Measurements from ENCODE around the gene GDPD5. TPM values are rescaled to one million over a fixed set of nuclear protein-coding genes. Genes with fewer than 3 reads are reported as not detected.

The GDPD5 gene
- total and polyA plus RNA-seq, 2 donors (not counting 3 experiments of a cell fraction or from before 2014, with no cell fraction given) = 60.2 to 79.2 TPM

DNA sequence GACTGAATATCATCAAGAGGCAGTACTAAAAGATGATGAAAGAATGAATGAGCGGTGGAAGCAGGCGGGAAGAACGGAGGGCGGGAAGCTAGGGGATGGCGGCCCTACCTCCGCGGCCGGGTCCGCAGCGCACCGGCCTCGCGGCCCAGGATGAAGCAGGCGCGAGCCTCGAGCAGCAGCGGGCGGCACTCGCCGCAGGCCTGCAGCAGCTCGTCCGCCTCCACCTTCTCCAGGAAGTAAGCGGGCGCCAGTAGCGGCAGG, 96.2 kb downstream of the GDPD5 start:
- dilution Hi-C loops (cut with MboI; ENCODE audit: extremely low pct_ligation_motif_present, low sequenced_read_pairs) (no loop called here), intact Hi-C loops (cut with micrococcal nuclease) (loop anchor here (5.0 kb wide), 1 partner anchor 42 kb away; no protein-coding TSS in a partner anchor)
- DNase-seq (ENCODE audit: low read depth, low spot score) (no peak), FAIRE-seq (no peak)
- no peak overlapping the region for H3K4me3 ChIP-seq (replicated peaks in 1 of 3; ENCODE audit: insufficient read depth in 1 of 3, low read depth in 1 of 3, low read length in 3 of 3)
- no peaks in the 10 kb centered on the region for H4K20me1 ChIP-seq (replicated peaks; ENCODE audit: control insufficient read depth, extremely low read depth, insufficient read depth, low read length)
- peak overlapping the region; percentile 28 for H2AFZ ChIP-seq (ENCODE audit: low read depth, low read length)
- POLR2A ChIA-PET = no interaction called here
- peaks cover 9% of the 10 kb centered on the region for H3K4me1 ChIP-seq (ENCODE audit: control insufficient read depth, extremely low read depth, insufficient read depth, low read length)
- H3K79me2 ChIP-seq (ENCODE audit: control insufficient read depth, insufficient read depth, low read length) = no peaks in the 10 kb centered on the region
- H3K36me3 ChIP-seq (ENCODE audit: control insufficient read depth in 2 of 2, extremely low read depth in 1 of 2, insufficient read depth in 2 of 2, low read length in 2 of 2) = peaks cover 0 to under 1% of the 10 kb centered on the region in 2 experiments
- H3K4me2 ChIP-seq (ENCODE audit: insufficient read depth, low read length) = no peak overlapping the region
- no peaks in the 10 kb centered on the region for H3K9me1 ChIP-seq (replicated peaks; ENCODE audit: control insufficient read depth, extremely low read depth, insufficient read depth, low read length)
- CTCF ChIA-PET = interaction anchor here (1.1 to 1.6 kb wide), 3 partner anchors 22 to 104 kb away, joined by 3 to 7 read pairs (median 7); no protein-coding TSS in a partner anchor
- TF ChIP-seq, protein P1, sequence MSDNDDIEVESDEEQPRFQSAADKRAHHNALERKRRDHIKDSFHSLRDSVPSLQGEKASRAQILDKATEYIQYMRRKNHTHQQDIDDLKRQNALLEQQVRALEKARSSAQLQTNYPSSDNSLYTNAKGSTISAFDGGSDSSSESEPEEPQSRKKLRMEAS (IDR thresholded peaks at IDR 0.05; ENCODE audit: insufficient read depth, insufficient read length) = peak; percentile 88
- TF ChIP-seq POLR2A (IDR thresholded peaks at IDR 0.05; ENCODE audit: low read depth, low read length) = no peak
- BruUV-seq (replicated peaks) = no TSS peak
- H3K27ac ChIP-seq (ENCODE audit: insufficient read depth, low read depth, low read length) = no peak overlapping the region
- H3K9ac ChIP-seq (replicated peaks; ENCODE audit: extremely low read depth, insufficient read depth, low read length) = no peak overlapping the region
- peaks cover 26 to 29% of the 10 kb centered on the region in 2 experiments for H3K27me3 ChIP-seq (ENCODE audit: control insufficient read depth in 2 of 2, insufficient read depth in 2 of 2, low read length in 2 of 2)
- no peaks in the 10 kb centered on the region for H3K9me3 ChIP-seq (replicated peaks; ENCODE audit: control insufficient read depth, insufficient read depth, low read length)

DNA sequence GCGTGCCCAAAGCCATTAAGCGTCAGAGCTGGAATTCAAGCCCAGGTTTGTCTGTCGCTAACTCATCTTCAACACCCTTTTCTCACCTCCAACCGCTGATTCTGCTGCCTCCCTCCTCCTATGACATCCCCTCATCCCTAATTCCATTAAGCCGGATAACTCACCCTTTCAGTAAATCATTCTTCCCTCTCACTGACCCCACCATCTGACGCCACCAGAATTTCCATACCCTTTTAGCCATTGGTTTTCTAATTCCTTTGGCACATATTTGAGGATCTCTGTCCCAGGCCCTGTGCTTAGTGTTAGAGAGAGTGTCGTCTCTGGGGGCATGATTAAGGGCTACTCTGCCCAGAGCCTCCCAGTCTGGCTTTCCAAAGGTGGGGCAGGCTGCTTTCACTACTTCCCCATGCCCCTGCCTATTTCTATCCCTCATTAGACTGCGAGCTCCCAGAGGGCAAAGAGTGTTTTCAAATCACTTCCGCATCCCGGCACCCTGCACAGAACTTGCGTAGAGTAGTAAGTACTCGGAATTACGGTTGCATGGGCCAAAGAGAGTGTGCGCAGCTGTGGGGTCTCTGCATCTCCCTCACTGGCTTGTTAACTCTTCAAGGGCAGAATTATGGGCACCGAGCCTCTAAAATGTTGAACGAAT, 96.6 kb downstream of the GDPD5 start:
- no peaks in the 10 kb centered on the region for H4K20me1 ChIP-seq (replicated peaks; ENCODE audit: control insufficient read depth, extremely low read depth, insufficient read depth, low read length)
- H3K79me2 ChIP-seq (ENCODE audit: control insufficient read depth, insufficient read depth, low read length) = no peaks in the 10 kb centered on the region
- ChIA-PET POLR2A (no interaction called here), CTCF (interaction anchor here (1.1 to 1.6 kb wide), 3 partner anchors 21 to 105 kb away, joined by 3 to 7 read pairs (median 7); no protein-coding TSS in a partner anchor)
- peaks cover 9% of the 10 kb centered on the region for H3K4me1 ChIP-seq (ENCODE audit: control insufficient read depth, extremely low read depth, insufficient read depth, low read length)
- H3K27ac ChIP-seq (ENCODE audit: insufficient read depth, low read depth, low read length) = no peak overlapping the region
- no peak overlapping the region for H3K4me2 ChIP-seq (ENCODE audit: insufficient read depth, low read length)
- H3K36me3 ChIP-seq (ENCODE audit: control insufficient read depth in 2 of 2, extremely low read depth in 1 of 2, insufficient read depth in 2 of 2, low read length in 2 of 2) = no peaks in the 10 kb centered on the region
- H2AFZ ChIP-seq (ENCODE audit: low read depth, low read length) = no peak overlapping the region
- intact Hi-C loops (cut with micrococcal nuclease) = loop anchor here (5.0 kb wide), 1 partner anchor 42 kb away; no protein-coding TSS in a partner anchor
- no peak overlapping the region for H3K4me3 ChIP-seq (replicated peaks in 1 of 3; ENCODE audit: insufficient read depth in 1 of 3, low read depth in 1 of 3, low read length in 3 of 3)
- H3K27me3 ChIP-seq (ENCODE audit: control insufficient read depth in 2 of 2, insufficient read depth in 2 of 2, low read length in 2 of 2) = peaks cover 26 to 29% of the 10 kb centered on the region in 2 experiments
- dilution Hi-C loops (cut with MboI; ENCODE audit: extremely low pct_ligation_motif_present, low sequenced_read_pairs) = no loop called here
- no peak for DNase-seq (ENCODE audit: low read depth, low spot score)
- no TSS peak for BruUV-seq (replicated peaks)
- FAIRE-seq = no peak
- no peak overlapping the region for H3K9ac ChIP-seq (replicated peaks; ENCODE audit: extremely low read depth, insufficient read depth, low read length)
- TF ChIP-seq FOS (IDR thresholded peaks at IDR 0.05; ENCODE audit: borderline replicate concordance, insufficient read depth, low read length) = no peak
- TF ChIP-seq JUN (IDR thresholded peaks at IDR 0.05; ENCODE audit: borderline replicate concordance, insufficient read depth, insufficient read length, low read depth) = no peak
- TF ChIP-seq, protein P1 (IDR thresholded peaks at IDR 0.05; ENCODE audit: insufficient read depth, insufficient read length) = no peak
- no peak for TF ChIP-seq GATA2 (IDR thresholded peaks at IDR 0.05; ENCODE audit: insufficient read depth, insufficient read length, low read depth, low read length)
- no peak for TF ChIP-seq POLR2AphosphoS5 (IDR thresholded peaks at IDR 0.05; ENCODE audit: insufficient read depth, low read depth, low read length)
- no peak for TF ChIP-seq MYC (IDR thresholded peaks at IDR 0.05; ENCODE audit: low read depth, low read length)
- TF ChIP-seq, protein P2, sequence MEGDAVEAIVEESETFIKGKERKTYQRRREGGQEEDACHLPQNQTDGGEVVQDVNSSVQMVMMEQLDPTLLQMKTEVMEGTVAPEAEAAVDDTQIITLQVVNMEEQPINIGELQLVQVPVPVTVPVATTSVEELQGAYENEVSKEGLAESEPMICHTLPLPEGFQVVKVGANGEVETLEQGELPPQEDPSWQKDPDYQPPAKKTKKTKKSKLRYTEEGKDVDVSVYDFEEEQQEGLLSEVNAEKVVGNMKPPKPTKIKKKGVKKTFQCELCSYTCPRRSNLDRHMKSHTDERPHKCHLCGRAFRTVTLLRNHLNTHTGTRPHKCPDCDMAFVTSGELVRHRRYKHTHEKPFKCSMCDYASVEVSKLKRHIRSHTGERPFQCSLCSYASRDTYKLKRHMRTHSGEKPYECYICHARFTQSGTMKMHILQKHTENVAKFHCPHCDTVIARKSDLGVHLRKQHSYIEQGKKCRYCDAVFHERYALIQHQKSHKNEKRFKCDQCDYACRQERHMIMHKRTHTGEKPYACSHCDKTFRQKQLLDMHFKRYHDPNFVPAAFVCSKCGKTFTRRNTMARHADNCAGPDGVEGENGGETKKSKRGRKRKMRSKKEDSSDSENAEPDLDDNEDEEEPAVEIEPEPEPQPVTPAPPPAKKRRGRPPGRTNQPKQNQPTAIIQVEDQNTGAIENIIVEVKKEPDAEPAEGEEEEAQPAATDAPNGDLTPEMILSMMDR (IDR thresholded peaks at IDR 0.05; ENCODE audit: extremely low read depth in 1 of 2, insufficient read depth in 1 of 2, low read depth in 1 of 2, low read length in 2 of 2) = no peak
- no peak for TF ChIP-seq EZH2 (IDR thresholded peaks at IDR 0.05; ENCODE audit: borderline replicate concordance, low read depth, low read length, severe bottlenecking)
- TF ChIP-seq POLR2A (IDR thresholded peaks at IDR 0.05; ENCODE audit: low read depth, low read length) = no peak
- no peaks in the 10 kb centered on the region for H3K9me1 ChIP-seq (replicated peaks; ENCODE audit: control insufficient read depth, extremely low read depth, insufficient read depth, low read length)
- H3K9me3 ChIP-seq (replicated peaks; ENCODE audit: control insufficient read depth, insufficient read depth, low read length) = no peaks in the 10 kb centered on the region

All from endothelial cell of umbilical vein (primary cell).